ENCODE results near the gene CAD.
"Not testable (repeated sequence)": the region's sequence is repeated elsewhere in the genome, so short reads cannot be mapped to it uniquely, and the experiment has no call there.

Gene CAD

DNA sequence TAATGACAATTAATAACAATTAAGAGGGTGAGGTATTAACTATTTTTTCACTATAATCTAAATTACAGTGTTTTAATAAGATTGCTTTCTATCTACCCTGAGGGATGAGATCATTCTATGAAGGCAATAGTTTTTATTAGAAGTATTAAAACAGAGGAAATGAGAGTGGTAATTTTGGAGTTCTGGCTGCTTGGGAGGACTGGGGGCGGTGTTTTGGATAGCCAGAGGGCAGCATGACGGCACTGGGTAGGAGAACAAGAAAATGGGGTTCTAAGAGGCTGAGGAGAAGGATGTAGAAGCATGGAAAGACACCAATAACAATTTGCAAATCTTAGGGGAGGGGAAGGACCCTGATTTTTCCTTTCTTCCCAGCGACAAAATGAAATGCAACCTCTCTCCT lies 53.0 kb downstream of the CAD start:
- H3K4me3 ChIP-seq (ENCODE audit: low read depth, low read length) = no peak overlapping the region
- TF ChIP-seq, protein P1, sequence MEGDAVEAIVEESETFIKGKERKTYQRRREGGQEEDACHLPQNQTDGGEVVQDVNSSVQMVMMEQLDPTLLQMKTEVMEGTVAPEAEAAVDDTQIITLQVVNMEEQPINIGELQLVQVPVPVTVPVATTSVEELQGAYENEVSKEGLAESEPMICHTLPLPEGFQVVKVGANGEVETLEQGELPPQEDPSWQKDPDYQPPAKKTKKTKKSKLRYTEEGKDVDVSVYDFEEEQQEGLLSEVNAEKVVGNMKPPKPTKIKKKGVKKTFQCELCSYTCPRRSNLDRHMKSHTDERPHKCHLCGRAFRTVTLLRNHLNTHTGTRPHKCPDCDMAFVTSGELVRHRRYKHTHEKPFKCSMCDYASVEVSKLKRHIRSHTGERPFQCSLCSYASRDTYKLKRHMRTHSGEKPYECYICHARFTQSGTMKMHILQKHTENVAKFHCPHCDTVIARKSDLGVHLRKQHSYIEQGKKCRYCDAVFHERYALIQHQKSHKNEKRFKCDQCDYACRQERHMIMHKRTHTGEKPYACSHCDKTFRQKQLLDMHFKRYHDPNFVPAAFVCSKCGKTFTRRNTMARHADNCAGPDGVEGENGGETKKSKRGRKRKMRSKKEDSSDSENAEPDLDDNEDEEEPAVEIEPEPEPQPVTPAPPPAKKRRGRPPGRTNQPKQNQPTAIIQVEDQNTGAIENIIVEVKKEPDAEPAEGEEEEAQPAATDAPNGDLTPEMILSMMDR (IDR thresholded peaks at IDR 0.05; ENCODE audit: low read depth, low read length, missing control alignments) = no peak
- no peak for DNase-seq (ENCODE audit: low read depth)

DNA sequence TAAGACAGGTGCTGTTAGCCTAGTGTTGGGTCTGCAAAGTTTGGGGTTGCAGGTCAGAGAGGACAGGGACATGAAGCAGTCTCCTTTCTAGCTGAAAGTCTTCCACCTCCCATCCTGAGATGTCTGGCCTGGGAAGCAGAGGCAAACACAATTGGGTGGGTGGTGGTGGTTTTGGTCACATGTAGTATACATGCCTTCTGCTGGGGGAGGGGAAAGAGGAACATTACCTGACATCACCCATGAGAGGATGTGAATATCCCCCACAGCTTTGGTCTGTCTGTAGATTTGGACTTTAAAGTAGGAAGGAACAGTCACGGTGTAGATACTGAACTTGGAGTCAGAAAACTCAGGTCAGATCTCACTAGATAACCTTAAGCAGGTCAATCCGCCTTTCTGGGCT lies 53.5 kb downstream of the CAD start:
- TF ChIP-seq, protein P1 (IDR thresholded peaks at IDR 0.05; ENCODE audit: low read depth, low read length, missing control alignments) = no peak
- no peak for DNase-seq (ENCODE audit: low read depth)
- no peak overlapping the region for H3K4me3 ChIP-seq (ENCODE audit: low read depth, low read length)

DNA sequence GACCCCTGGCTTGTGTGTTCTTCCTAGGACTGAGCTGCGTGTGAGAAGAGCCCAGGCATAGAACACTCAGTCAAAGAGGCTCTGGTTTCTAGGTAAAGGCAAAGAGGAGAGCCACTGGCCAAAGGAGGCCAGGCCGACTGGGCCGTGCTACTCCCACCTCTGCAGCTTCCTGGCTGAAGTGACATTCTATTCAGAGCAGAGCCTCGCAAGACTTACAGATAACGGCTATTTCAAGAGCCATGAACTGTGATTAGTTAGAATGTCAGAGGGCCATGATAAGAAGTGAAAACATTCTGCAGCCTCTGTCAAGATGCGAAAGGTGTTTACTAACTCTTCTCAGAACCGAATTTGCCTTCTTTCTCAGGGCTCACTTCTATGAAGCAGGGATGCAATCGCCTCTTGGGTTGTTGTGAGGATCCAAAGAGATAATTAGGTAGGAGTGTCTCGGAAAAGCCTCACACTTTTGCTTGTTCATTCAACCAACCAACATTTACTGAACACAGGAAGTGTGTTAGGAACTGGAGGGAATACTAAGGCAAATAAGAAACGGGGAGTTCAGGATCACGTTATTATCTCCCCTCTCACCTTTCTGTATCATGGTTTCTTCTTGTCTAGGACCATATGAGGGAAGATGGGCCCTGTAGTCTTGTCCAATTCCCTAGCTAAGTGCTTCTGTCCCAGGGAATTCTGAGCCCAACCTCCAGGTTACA lies 54.6 kb downstream of the CAD start:
- TF ChIP-seq, protein P1 (IDR thresholded peaks at IDR 0.05; ENCODE audit: low read depth, low read length, missing control alignments) = no peak
- DNase-seq (ENCODE audit: low read depth) = no peak
- no peak overlapping the region for H3K4me3 ChIP-seq (ENCODE audit: low read depth, low read length)

DNA sequence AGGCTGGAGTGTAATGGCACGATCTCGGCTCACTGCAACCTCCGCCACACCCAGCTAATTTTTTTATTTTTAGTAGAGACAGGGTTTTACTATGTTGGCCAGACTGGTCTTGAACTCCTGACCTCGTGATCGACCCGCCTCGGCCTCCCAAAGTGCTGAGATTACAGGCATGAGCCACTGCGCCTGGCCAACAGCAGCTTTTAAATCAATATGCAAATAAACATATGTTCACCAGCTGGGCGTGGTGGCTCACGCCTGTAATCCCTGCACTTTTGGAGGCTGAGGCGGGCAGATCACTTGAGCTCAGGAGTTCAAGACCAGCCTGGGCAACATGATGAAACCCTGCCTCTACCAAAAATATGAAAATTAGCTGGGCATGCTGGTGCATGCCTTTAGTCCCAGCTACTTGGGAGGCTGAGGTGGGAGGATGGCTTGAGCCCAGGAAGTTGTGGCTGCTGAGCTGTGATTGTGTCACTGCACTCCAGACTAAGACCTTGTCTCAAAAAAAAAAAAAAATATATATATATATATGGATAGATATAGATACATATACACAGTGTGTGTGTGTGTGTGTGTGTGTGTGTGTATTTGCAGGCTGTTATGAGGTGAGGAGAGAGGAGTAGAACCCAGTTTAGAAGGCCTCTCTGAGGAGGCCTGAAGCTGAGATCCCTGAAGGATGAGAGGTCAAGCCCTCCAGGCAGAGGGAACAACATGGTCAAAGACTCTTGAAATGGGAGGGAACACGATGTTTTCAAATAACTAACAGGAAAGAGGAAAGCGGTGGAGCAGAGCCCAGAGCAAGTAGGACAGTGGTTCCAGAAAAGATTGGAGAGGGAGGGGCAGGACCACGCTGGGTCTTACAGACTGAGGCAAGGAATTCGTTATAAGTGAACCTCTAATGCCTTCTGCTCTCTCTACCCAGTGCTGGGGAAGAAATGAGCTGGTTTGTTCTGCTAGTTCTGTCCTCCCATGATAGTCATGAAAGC lies 55.7 kb downstream of the CAD start:
- DNase-seq (ENCODE audit: low read depth); H3K4me3 ChIP-seq (ENCODE audit: low read depth, low read length): not testable (repeated sequence)

DNA sequence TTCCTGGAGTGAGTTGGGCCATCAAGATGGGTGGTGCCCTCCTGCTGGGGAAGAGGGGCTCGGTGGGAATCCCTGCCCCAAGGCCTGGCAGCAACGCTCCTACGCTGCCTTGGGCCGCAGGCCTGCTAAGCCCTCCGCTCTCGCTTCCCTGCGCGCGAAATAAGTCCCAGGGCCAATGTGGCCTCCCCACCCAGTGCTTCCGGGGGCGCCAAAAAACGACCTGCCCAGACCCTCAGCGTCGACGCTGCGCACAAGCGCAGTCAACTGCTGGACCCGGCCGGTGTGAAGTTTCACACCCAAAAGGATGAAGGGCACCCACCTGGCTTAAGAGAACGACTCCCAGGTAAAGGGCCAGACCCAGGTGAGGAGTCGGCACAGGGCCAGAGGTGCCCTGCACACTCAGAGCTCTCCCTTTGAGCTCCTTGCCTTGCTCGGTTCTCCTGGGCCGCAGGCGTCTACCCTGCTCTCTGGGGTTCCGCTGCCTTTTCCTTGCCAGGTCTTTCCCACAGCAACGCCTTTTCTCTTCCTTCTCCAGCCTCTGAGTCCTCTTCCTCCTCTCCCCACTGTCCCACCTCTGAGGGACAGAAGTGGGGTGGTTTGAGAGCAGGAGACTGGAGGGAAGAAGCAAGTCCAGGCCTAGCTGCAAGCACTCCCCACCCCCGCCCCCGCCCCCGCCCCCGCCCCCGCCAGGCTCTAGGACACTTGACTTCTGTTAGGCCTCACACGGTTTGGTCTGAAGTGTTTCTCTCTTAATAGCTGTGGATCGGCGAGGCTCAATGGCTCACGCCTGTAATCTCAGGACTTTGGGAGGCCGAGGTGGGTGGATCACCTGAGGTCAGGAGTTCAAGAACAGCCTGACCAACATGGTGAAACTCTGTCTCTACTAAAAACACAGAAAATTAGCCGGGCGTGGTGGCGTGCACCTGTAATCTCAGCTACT lies 58.3 kb downstream of the CAD start, which contains the start of gene DNAJC5G:
DNAJC5G (plus strand) TSS at position 223 of the 940 bp plus-strand sequence. CDS start 1,296 bp downstream, outside the sequence.
- H3K4me3 ChIP-seq (ENCODE audit: low read depth, low read length) = no peak within 1 kb of the TSS
- no peak for DNase-seq (ENCODE audit: low read depth)
- TF ChIP-seq, protein P1 (IDR thresholded peaks at IDR 0.05; ENCODE audit: low read depth, low read length, missing control alignments) = no peak

DNA sequence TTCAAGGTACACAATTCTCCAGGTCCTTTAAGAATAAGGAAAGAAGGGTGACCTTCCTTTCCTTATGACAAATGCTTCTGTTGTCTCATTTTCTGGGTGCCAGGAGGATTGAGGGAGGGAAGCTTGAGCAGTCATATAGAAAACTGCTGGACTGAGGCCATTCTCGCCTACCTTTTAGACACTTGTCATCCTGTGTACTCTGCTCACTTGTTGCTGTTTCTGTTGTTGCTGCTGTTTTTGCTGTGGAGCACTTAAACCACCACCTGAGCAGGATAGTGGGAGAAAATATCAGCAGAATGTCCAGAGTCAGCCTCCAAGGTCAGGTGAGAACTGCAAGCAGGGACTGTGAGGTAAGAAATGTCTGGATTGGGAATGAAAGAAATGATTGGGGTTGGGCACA lies 60.8 kb downstream of the CAD start:
- TF ChIP-seq, protein P1 (IDR thresholded peaks at IDR 0.05; ENCODE audit: low read depth, low read length, missing control alignments) = no peak
- no peak for DNase-seq (ENCODE audit: low read depth)
- H3K4me3 ChIP-seq (ENCODE audit: low read depth, low read length) = no peak overlapping the region
